GM11168 (cell line): ENCODE results near the gene OR2C3.

ENCODE experiments used
- in situ Hi-C: fragments of 300-500 bp; cut with MboI; formaldehyde crosslinking; loops from one replicate; pipeline ENCODE4 v1.12.0; 2022; ENCODE audit warnings: low sequenced_read_pairs; ENCODE audit not compliant: unreplicated experiment

Gene OR2C3

GRCh38 chr1:247536340-247536739 lies at the start of gene OR2C3:
OR2C3 (minus strand) TSS chr1:247536440; CDS start chr1:247532511, 3,929 bp downstream.
- in situ Hi-C loops = no loop called here

DNA sequence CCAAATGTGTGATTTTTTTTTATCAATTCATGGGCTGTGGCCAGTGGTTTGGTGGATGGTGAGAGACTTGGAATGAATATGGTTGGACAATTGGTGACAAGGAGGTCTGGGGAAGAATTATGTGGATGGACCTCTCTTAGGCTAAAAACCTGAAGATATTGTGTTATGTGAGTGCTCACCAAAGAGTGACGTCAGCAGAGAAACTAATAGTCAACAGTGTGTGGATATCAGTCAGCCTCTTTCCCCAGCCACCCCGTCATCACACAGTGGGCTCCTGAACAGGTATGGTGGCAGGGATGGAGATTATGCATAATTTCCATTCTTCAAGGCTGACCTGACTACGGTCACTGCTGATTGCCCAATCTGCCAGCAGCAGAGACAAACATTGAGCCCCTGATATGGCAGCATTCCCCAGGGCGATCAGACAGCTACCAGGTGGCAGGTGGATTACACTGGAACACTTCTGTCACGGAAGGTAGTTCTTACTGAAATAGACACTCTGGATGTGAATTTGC lies 42.8 kb upstream of the OR2C3 start:
- in situ Hi-C loops = loop anchor here (10.0 kb wide), 1 partner anchor 194 kb away; no protein-coding TSS in a partner anchor

DNA sequence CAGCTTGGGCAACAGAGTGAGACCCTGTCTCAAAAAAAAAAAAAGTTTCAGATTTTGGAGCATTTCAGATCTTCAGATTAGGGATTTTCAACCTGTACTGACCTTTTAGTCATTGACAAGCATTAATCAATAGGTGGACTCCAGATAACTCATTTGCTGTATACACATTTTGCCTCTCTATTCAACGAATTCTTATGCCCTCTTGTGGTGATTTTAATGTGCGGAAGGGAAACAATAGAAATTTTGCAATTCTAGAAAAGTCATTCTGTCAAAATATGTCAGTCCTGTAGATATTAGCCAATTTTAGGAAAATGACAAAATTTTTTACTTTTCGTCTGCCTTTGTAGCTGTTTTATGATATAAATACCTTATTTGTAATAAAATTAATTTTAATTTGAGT lies 40.3 kb upstream of the OR2C3 start:
- in situ Hi-C loops = loop anchor here (10.0 kb wide), 1 partner anchor 192 kb away; no protein-coding TSS in a partner anchor

DNA sequence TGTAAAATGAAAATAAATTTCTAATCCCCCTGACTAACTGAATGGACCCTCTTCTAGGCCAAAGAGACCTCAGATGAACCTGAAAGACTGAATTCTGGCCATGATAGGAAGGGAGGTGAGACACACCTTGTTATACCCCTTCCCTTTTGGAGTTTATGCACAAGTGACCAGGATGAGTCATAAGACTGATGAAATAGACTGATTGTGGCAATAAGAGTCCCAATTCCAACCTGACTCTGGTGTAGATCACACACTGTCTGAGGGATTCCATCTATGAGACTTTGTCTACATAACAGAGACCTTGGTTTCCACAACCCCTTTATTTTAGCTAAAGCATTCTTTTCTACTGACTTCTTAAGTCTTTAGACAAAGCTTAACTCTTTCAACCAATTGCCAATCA lies 38.4 kb upstream of the OR2C3 start:
- in situ Hi-C loops = loop anchor here (10.0 kb wide), 1 partner anchor 190 kb away; no protein-coding TSS in a partner anchor

GRCh38 chr1:247574236-247574635 lies 38.0 kb upstream of the OR2C3 start:
- in situ Hi-C loops = loop anchor here (10.0 kb wide), 1 partner anchor 189 kb away; no protein-coding TSS in a partner anchor

- in situ Hi-C loops = no loop called here
Observed at GRCh38 chr1:247562198-247562597, 26.0 kb upstream of the OR2C3 start.

GRCh38 chr1:247561711-247562110 lies 25.5 kb upstream of the OR2C3 start:
- in situ Hi-C loops = no loop called here

DNA sequence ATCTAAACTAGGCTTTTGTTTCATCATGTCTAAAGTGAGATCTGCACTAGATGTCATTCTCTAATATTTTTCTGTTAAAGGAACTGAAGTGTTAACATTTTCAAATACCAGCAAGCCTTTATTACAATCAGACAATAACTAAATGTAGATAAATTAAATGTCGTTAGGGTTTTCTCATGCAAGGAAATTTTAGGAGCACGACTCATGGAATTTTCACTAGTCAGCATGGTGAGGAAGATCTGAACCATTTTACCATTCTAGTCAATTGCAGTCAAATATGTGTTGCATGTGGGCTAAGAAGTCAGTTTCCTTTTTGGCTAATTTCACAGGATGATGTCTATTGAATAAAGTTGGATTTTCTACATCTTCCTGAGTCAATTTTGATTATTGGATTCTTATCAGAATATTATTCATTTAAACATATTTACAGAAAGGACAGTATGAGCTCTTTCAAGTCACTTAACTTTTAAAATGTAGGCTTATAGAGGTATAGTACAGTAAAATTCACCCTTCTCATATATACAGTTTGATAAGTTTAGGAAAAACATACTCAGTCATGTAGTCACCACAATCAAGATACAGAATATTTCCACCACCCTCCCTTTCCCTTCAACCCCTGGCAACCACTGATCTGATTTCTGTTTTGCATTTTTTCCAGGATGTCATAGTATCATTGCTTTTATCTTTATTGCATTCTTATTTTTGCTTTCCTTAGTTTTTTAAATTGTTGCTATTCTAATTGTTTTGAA lies 21.9 kb upstream of the OR2C3 start:
- in situ Hi-C loops = no loop called here

GRCh38 chr1:247552231-247552630 lies 16.0 kb upstream of the OR2C3 start:
- in situ Hi-C loops = no loop called here

GRCh38 chr1:247551721-247552120 lies 15.5 kb upstream of the OR2C3 start:
- in situ Hi-C loops = no loop called here

GRCh38 chr1:247548769-247549182 lies 12.5 kb upstream of the OR2C3 start, which contains the start of gene GCSAML:
GCSAML (plus strand) TSS chr1:247549134; CDS start chr1:247549192, 58 bp downstream.
- in situ Hi-C loops = no loop called here

DNA sequence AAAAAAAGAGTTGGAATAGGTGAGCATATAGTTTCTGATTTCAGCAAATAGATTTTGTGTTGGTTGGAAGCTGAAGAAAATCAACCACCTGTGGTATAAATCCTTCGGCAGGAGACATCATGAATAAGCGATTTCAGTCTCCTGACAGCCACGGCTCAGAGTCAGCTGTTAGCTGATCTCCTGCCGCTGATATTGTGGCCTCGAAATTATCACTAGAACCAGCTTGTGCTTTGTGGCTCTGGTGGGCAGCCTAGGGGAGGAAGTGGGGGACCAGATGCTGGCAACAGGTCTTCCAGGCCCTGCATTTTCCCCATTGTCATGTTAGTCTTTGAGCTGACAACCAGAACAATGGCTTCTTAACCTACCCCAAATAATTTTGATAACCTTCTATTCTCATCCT lies 11.9 kb upstream of the OR2C3 start:
- in situ Hi-C loops = no loop called here

DNA sequence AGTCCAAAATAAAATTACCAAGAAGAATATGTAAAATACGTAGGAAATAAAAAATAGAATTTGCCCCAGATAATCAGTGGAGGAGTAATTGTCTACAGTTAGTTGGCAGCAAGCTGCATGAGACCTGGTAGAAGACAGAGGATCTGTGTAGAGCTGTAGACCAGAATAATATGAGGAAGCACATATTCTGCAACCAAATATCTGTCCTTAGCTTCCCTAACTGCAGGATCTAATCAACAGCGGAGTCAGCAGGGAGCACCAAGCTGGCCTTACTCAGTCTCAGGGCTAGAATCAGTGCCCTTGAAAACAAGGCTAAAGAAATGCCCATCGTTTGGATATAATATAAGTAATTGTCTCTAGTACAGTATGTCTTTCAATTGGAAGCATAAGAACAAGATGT lies 6.6 kb upstream of the OR2C3 start:
- in situ Hi-C loops = no loop called here

- in situ Hi-C loops = no loop called here
Observed at GRCh38 chr1:247540581-247540980, 4.3 kb upstream of the OR2C3 start.

- in situ Hi-C loops = no loop called here
Observed at GRCh38 chr1:247539215-247539614, 3.0 kb upstream of the OR2C3 start.

GRCh38 chr1:247538561-247538960 lies 2.3 kb upstream of the OR2C3 start:
- in situ Hi-C loops = no loop called here

- in situ Hi-C loops = no loop called here
Observed at GRCh38 chr1:247535402-247535801, 838 bp downstream of the OR2C3 start.

DNA sequence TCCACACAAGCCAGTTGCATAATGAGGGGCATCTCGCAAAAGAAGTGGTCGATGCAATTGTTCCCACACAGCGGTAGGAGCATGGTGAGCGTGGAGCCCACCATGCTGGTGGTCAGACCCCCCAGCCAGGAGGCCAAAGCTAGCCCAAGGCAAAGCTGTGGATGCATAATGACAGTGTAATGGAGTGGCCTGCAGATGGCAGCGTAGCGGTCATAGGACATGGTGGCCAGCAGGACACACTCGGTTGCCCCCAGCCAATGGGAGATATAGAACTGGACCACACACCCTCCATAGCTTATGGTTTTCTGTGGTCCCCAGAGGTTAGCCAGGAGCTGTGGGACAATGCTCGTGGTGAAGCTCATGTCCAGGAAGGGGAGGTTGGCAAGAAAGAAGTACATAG lies 4.3 kb downstream of the OR2C3 start:
- in situ Hi-C loops = no loop called here

DNA sequence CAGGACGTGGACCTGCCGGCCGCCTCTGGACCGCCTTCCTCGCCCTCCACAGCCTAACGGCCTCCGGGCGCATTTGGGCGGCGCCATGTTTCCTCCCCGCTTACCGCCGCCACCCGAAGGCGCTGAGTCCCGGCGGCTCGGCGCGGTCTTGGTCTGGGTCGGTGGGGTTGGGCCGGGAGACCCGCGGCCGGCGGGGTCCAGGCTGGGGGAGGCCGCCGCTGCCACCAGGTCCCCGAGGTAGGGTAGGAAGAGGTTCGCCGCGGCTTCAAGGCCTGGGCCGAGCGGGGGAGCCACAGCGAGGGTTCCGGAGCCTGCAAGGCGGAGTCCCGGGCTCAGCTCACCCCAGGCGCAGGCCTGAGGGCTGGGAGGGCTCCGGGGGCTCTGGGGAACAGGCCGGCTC lies 5.5 kb downstream of the OR2C3 start:
- in situ Hi-C loops = no loop called here

GRCh38 chr1:247529771-247530355 lies 6.4 kb downstream of the OR2C3 start:
- in situ Hi-C loops = no loop called here

DNA sequence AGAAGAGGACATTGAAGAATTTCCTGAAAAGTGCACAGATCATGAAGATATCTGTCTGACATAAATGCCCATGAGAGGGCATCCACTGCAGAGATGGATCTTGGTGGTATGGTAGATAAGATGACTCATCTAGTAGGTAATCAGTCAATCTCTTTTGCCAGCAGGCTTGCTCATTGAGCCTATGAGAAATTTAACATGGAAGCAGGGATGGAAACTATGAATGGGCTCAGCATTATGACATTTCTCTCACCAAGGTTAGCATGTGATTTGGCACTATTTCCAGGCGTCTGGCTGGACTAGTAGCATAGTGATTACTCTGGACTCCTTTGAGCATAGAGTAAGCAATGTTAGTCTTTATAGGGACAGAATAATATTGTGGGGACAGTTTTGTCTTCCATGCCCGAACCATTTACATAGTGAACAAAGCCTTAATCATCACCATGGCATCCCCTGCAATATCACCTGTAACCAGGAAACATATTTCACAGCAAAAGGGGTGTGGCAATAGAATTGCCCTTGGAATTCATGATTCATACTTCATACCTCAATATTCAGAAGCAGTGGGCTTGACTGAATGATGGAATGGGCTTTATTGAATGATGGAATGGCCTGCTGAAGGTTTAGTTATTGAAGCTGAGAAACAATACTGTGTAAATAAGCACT lies 7.3 kb downstream of the OR2C3 start:
- in situ Hi-C loops = no loop called here
